ENCODE measurements around the gene TIGD1.

Gene TIGD1

DNA sequence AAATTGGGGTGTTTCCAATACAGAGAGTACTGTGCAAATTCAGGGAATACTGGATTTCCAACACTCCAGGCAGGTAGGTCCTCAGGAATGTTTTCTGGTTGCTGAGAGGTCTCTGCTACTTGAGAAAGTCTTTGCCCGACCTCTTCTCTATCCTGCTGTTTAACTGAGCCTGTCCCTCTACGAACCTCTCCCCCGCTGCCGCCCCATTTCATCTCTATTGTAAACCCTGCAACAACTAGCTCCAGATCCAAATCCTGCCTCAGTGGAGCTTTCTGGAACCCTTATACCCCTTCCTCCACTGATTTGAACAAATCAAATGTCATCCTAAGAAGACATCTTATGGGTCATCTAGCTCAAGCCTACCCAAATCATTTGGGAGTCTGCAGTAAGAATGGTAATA, 1.4 kb upstream of the TIGD1 start:
- DNase-seq (ENCODE audit: insufficient read length, low spot score), result no peak
- FAIRE-seq, result no peak
- no peak for TF ChIP-seq POLR2A (IDR thresholded peaks at IDR 0.05; ENCODE audit: low read depth, low read length)
- no peak for TF ChIP-seq POLR2AphosphoS5 (IDR thresholded peaks at IDR 0.05; ENCODE audit: low read depth, low read length)
- TF ChIP-seq POU2F2 (IDR thresholded peaks at IDR 0.05; ENCODE audit: low read depth, low read length), result no peak
- TF ChIP-seq SPI1 (IDR thresholded peaks at IDR 0.05; ENCODE audit: low read depth, low read length), result no peak
- no peak for TF ChIP-seq PAX5 (IDR thresholded peaks at IDR 0.05; ENCODE audit: insufficient read depth, low read length, severe bottlenecking)
- TF ChIP-seq TAF1 (IDR thresholded peaks at IDR 0.05; ENCODE audit: low read depth, low read length), result no peak

DNA sequence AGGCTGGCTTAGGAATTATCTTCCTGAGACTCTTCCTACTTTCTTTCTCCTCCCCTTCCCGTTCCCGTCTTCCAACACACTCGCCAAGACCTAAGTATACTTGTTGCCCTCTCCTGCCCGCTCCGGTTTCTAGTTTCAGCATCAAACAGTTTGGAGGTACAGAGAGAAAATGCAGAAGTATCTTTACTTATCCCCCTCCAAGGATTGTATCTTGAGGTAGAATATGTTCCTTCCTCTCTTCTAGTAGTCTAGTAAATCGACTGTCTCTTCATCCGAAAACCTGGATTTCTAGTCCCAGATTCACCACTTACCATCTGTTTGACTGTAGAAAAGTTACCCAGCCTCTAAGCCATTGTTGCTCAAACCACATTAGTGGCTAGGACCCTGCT, 887 bp upstream of the TIGD1 start:
- FAIRE-seq (no peak), DNase-seq (ENCODE audit: insufficient read length, low spot score) (no peak)
- TF ChIP-seq POLR2A (IDR thresholded peaks at IDR 0.05; ENCODE audit: low read depth, low read length) (no peak), POLR2AphosphoS5 (IDR thresholded peaks at IDR 0.05; ENCODE audit: low read depth, low read length) (no peak), SPI1 (IDR thresholded peaks at IDR 0.05; ENCODE audit: low read depth, low read length) (no peak), PAX5 (IDR thresholded peaks at IDR 0.05; ENCODE audit: insufficient read depth, low read length, severe bottlenecking) (no peak), TAF1 (IDR thresholded peaks at IDR 0.05; ENCODE audit: low read depth, low read length) (no peak), POU2F2 (IDR thresholded peaks at IDR 0.05; ENCODE audit: low read depth, low read length) (no peak)

DNA sequence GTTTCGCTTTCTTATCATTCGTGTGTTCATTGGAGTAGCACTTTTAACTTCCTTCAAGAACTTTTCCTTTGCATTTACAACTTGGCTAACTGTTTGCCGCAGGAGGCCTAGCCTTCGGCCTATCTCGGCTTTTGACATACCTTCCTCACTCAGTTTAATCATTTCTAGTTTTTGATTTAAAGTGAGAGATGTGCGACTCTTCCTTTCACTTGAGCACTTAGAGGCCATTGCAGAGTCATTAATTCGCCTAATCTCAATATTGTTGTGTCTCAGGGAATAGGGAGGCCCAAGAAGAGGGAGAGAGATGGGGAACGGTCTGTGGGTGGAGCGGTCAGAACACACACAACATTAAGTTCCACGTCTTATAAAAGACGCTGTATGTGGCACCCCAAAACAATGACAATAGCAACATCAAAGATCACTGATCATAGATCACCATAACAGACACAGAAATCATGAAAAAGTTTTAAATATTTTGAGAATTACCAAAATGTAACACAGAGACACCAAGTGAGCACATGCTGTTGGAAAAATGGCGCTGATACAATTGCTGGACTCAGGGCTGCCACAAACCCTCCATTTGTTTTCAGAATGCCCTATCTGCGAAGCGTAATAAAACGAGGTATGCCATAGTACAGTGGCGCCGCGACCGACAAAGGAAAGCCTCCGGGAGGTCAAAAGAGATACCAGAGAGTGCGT, 553 bp downstream of the TIGD1 start:
- FAIRE-seq (no peak), DNase-seq (ENCODE audit: insufficient read length, low spot score) (no peak)
- TF ChIP-seq PAX5 (IDR thresholded peaks at IDR 0.05; ENCODE audit: insufficient read depth, low read length, severe bottlenecking), result no peak
- no peak for TF ChIP-seq POLR2AphosphoS5 (IDR thresholded peaks at IDR 0.05; ENCODE audit: low read depth, low read length)
- TF ChIP-seq TAF1 (IDR thresholded peaks at IDR 0.05; ENCODE audit: low read depth, low read length), result no peak
- TF ChIP-seq POLR2A (IDR thresholded peaks at IDR 0.05; ENCODE audit: low read depth, low read length), result no peak
- TF ChIP-seq SPI1 (IDR thresholded peaks at IDR 0.05; ENCODE audit: low read depth, low read length), result no peak
- TF ChIP-seq POU2F2 (IDR thresholded peaks at IDR 0.05; ENCODE audit: low read depth, low read length), result no peak

DNA sequence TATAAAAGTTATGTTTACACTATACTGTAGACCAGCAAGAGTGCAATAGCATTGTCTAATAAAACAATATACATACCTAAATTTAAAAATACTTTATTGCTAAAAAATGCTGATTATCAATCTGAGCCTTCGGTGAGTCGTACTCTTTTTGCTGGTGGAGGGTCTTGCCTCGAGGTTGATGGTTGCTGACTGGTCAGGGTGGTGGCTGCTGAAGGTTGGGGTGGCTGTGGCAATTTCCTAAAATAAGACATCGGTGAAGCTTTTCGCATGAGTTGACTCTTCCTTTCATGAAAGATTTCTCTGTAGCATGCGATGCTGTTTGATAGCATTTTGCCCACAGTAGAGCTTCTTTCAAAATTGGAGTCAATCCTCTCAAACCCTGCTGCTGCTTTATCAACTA, 2.4 kb downstream of the TIGD1 start:
- DNase-seq (ENCODE audit: insufficient read length, low spot score) (no peak), FAIRE-seq (no peak)
- TF ChIP-seq PAX5 (IDR thresholded peaks at IDR 0.05; ENCODE audit: insufficient read depth, low read length, severe bottlenecking) (no peak), POLR2A (IDR thresholded peaks at IDR 0.05; ENCODE audit: low read depth, low read length) (no peak), SPI1 (IDR thresholded peaks at IDR 0.05; ENCODE audit: low read depth, low read length) (no peak), POU2F2 (IDR thresholded peaks at IDR 0.05; ENCODE audit: low read depth, low read length) (no peak), POLR2AphosphoS5 (IDR thresholded peaks at IDR 0.05; ENCODE audit: low read depth, low read length) (no peak), TAF1 (IDR thresholded peaks at IDR 0.05; ENCODE audit: low read depth, low read length) (no peak)

DNA sequence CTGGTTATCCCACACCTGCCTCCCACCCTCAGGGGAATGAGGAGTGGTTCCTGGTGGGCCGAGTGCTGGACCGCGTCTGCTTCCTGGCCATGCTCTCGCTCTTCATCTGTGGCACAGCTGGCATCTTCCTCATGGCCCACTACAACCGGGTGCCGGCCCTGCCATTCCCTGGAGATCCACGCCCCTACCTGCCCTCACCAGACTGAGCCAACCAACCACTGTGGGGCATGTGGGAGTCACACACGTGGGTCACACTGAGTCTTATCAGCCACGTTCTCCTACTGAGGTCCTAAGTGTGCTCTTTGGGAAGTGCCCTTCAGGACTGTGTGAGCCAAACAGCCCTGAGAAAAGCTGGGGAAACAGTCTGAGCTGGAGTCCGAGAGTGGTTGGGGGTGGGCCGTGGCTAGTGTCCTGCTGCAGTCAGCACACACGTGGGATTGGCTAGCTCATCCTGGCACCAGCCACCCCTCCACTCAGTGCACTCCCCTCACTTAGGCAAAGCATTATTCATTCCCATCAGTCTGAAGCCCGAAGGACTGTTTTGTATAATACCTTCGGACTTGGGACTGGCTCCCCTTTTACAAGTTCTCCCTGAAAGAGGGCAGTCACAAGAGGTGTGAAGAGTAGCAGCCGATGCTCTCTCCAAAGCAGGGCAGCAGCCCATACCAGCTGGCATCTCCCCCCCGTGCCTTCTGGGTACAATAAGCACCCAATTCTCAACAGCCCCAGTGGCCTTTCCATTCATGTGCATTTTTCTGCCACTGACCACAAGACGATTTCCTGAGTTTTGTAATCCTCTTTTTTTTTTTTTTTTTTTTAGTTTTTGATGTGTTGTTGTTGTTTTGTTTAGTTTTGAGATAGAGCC, 4.6 kb downstream of the TIGD1 start:
- TF ChIP-seq POLR2AphosphoS5 (IDR thresholded peaks at IDR 0.05; ENCODE audit: low read depth, low read length) (no peak), SPI1 (IDR thresholded peaks at IDR 0.05; ENCODE audit: low read depth, low read length) (no peak), TAF1 (IDR thresholded peaks at IDR 0.05; ENCODE audit: low read depth, low read length) (no peak), POU2F2 (IDR thresholded peaks at IDR 0.05; ENCODE audit: low read depth, low read length) (no peak), POLR2A (IDR thresholded peaks at IDR 0.05; ENCODE audit: low read depth, low read length) (no peak), PAX5 (IDR thresholded peaks at IDR 0.05; ENCODE audit: insufficient read depth, low read length, severe bottlenecking) (no peak)
- no peak for FAIRE-seq
- no peak for DNase-seq (ENCODE audit: insufficient read length, low spot score)

- DNase-seq (ENCODE audit: insufficient read length, low spot score), result no peak
- no peak for FAIRE-seq
- TF ChIP-seq TAF1 (IDR thresholded peaks at IDR 0.05; ENCODE audit: low read depth, low read length) (no peak), PAX5 (IDR thresholded peaks at IDR 0.05; ENCODE audit: insufficient read depth, low read length, severe bottlenecking) (no peak), POLR2A (IDR thresholded peaks at IDR 0.05; ENCODE audit: low read depth, low read length) (no peak), POLR2AphosphoS5 (IDR thresholded peaks at IDR 0.05; ENCODE audit: low read depth, low read length) (no peak), POU2F2 (IDR thresholded peaks at IDR 0.05; ENCODE audit: low read depth, low read length) (no peak), SPI1 (IDR thresholded peaks at IDR 0.05; ENCODE audit: low read depth, low read length) (no peak)
Measured at GRCh38 chr2:232544674-232545073, 5.7 kb downstream of the TIGD1 start.

- DNase-seq (ENCODE audit: insufficient read length, low spot score) (no peak), FAIRE-seq (no peak)
- no peak for TF ChIP-seq POLR2A (IDR thresholded peaks at IDR 0.05; ENCODE audit: low read depth, low read length)
- TF ChIP-seq POU2F2 (IDR thresholded peaks at IDR 0.05; ENCODE audit: low read depth, low read length), result no peak
- TF ChIP-seq PAX5 (IDR thresholded peaks at IDR 0.05; ENCODE audit: insufficient read depth, low read length, severe bottlenecking), result no peak
- TF ChIP-seq SPI1 (IDR thresholded peaks at IDR 0.05; ENCODE audit: low read depth, low read length), result no peak
- no peak for TF ChIP-seq TAF1 (IDR thresholded peaks at IDR 0.05; ENCODE audit: low read depth, low read length)
- TF ChIP-seq POLR2AphosphoS5 (IDR thresholded peaks at IDR 0.05; ENCODE audit: low read depth, low read length), result no peak
Measured at GRCh38 chr2:232543928-232544631, 6.3 kb downstream of the TIGD1 start.

DNA sequence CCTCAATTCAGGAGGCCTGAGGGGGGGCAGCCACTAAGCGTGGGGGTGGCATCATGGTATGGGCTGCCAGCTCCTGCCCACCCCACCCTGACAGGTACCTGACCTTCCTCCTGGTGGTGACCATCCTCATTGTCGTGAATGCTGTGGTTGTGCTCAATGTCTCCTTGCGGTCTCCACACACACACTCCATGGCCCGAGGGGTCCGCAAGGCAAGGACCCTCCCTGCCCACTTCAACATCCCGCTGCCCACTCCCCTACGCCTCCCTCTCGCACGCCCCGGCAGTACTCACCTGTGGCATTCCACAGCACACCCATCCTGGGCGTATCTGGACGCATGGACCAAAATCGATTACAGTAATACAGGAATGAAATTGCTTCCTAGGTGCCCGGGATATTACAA, 6.9 kb downstream of the TIGD1 start:
- FAIRE-seq (no peak), DNase-seq (ENCODE audit: insufficient read length, low spot score) (no peak)
- TF ChIP-seq PAX5 (IDR thresholded peaks at IDR 0.05; ENCODE audit: insufficient read depth, low read length, severe bottlenecking), result no peak
- no peak for TF ChIP-seq POU2F2 (IDR thresholded peaks at IDR 0.05; ENCODE audit: low read depth, low read length)
- TF ChIP-seq TAF1 (IDR thresholded peaks at IDR 0.05; ENCODE audit: low read depth, low read length), result no peak
- TF ChIP-seq POLR2AphosphoS5 (IDR thresholded peaks at IDR 0.05; ENCODE audit: low read depth, low read length), result no peak
- no peak for TF ChIP-seq SPI1 (IDR thresholded peaks at IDR 0.05; ENCODE audit: low read depth, low read length)
- TF ChIP-seq POLR2A (IDR thresholded peaks at IDR 0.05; ENCODE audit: low read depth, low read length), result no peak

Measured in GM12891 (cell line).